ENCODE results near the gene AMZ2.
"Not testable (repeated sequence)": the region's sequence is repeated elsewhere in the genome, so short reads cannot be mapped to it uniquely, and the experiment has no call there.

The AMZ2 gene

GRCh38 chr17:68253426-68253825 lies 5.6 kb downstream of the AMZ2 start:
- not testable (repeated sequence) for DNase-seq

- DNase-seq = no peak
Measured at GRCh38 chr17:68255151-68255550, 7.3 kb downstream of the AMZ2 start.

- DNase-seq = no peak
Measured at GRCh38 chr17:68255731-68256538, 8.1 kb downstream of the AMZ2 start.

- DNase-seq = not testable (repeated sequence)
Measured at GRCh38 chr17:68256701-68257100, 8.9 kb downstream of the AMZ2 start.

GRCh38 chr17:68257934-68258333 lies 10.1 kb downstream of the AMZ2 start:
- DNase-seq = no peak

- DNase-seq = not testable (repeated sequence)
Measured at GRCh38 chr17:68258890-68259647, 11.2 kb downstream of the AMZ2 start.

GRCh38 chr17:68259648-68259951 lies 11.8 kb downstream of the AMZ2 start:
- not testable (repeated sequence) for DNase-seq

- no peak for DNase-seq
Measured at GRCh38 chr17:68260051-68260762, 12.4 kb downstream of the AMZ2 start.

GRCh38 chr17:68262467-68262866 lies 14.6 kb downstream of the AMZ2 start:
- DNase-seq = not testable (repeated sequence)

- peak; percentile 48 for DNase-seq
Measured at GRCh38 chr17:68263101-68263681, 15.3 kb downstream of the AMZ2 start.

GRCh38 chr17:68265833-68266232 lies 18.0 kb downstream of the AMZ2 start:
- not testable (repeated sequence) for DNase-seq

- DNase-seq = no peak
Measured at GRCh38 chr17:68273722-68274121, 25.9 kb downstream of the AMZ2 start.

GRCh38 chr17:68276339-68276738 lies 28.5 kb downstream of the AMZ2 start:
- DNase-seq = not testable (repeated sequence)

GRCh38 chr17:68277807-68278206 lies 30.0 kb downstream of the AMZ2 start:
- no peak for DNase-seq

- not testable (repeated sequence) for DNase-seq
Measured at GRCh38 chr17:68281965-68282364, 34.1 kb downstream of the AMZ2 start.

GRCh38 chr17:68288375-68288774 lies 40.5 kb downstream of the AMZ2 start:
- no peak for DNase-seq

- no peak for DNase-seq
Measured at GRCh38 chr17:68288804-68289203, 41.0 kb downstream of the AMZ2 start.

- DNase-seq = no peak
Measured at GRCh38 chr17:68289473-68289872, 41.6 kb downstream of the AMZ2 start.

- DNase-seq = no peak
Measured at GRCh38 chr17:68289936-68290267, 42.1 kb downstream of the AMZ2 start.

- DNase-seq = no peak
Measured at GRCh38 chr17:68290268-68290954, 42.6 kb downstream of the AMZ2 start.

GRCh38 chr17:68290955-68291835 lies 43.4 kb downstream of the AMZ2 start, which contains the start of the genes ARSG and SLC16A6:
Gene ARSG (plus strand): TSS chr17:68291495. CDS start chr17:68307494, 15,999 bp downstream.
Gene SLC16A6 (minus strand): TSS chr17:68291127. CDS start chr17:68278320, 12,807 bp downstream.
- DNase-seq = peak; percentile 51
